H1 (cell line): ENCODE data around the gene WAC.

Experiments used
- ATF3 ChIP-seq: IDR thresholded peaks from 2 replicates; pipeline ENCODE4 v1.6.1; 2011; ENCODE audit warnings: low read depth, mild to moderate bottlenecking, low read length; ENCODE audit not compliant: insufficient read depth
- CHD1 ChIP-seq: IDR thresholded peaks from 2 replicates; pipeline ENCODE4 v1.6.1; 2012; ENCODE audit warnings: low read depth, low read length, improper control_type of control experiment
- CREB1 ChIP-seq: IDR thresholded peaks from 2 replicates; pipeline ENCODE4 v1.6.1; 2012; ENCODE audit warnings: inconsistent platforms
- CTCF ChIP-seq, 3 experiments: IDR thresholded peaks; 1 replicate in 2 of 3; 2 replicates in 1 of 3; pipeline versions ENCODE4 v1.5.1 to v1.6.1; 2011; ENCODE audit warnings: low read length in 3 of 3, mild to moderate bottlenecking in 3 of 3, inconsistent platforms in 2 of 3, low read depth in 1 of 3, moderate library complexity in 1 of 3; ENCODE audit not compliant: insufficient read depth in 1 of 3; ENCODE audit errors: control extremely low read depth in 1 of 3
- EZH2 ChIP-seq: fragments of 200-600 bp; sonication (generic); IDR thresholded peaks from 2 replicates; pipeline ENCODE4 v1.7.1; 2012; ENCODE audit warnings: low read depth, mild to moderate bottlenecking, moderate library complexity, low read length, inconsistent platforms; ENCODE audit not compliant: severe bottlenecking
- HDAC2 ChIP-seq, 2 experiments: fragments of 300-600 bp in 1 of 2; sonication (generic) in 1 of 2; IDR thresholded peaks; 2 replicates each; pipeline ENCODE4 v1.6.1; 2011 to 2012; ENCODE audit warnings: low read depth in 2 of 2, low read length in 2 of 2, mild to moderate bottlenecking in 2 of 2, moderate library complexity in 2 of 2, borderline replicate concordance in 1 of 2, inconsistent platforms in 1 of 2
- NRF1 ChIP-seq: IDR thresholded peaks from 2 replicates; pipeline ENCODE4 v1.6.1; 2011; ENCODE audit warnings: mild to moderate bottlenecking, low read depth, low read length, improper control_type of control experiment
- PHF8 ChIP-seq: fragments of 200-600 bp; sonication (generic); conservative IDR thresholded peaks from 2 replicates; pipeline ENCODE4 v1.7.1; 2012; ENCODE audit warnings: low read depth, mild to moderate bottlenecking, inconsistent platforms, low read length, moderate library complexity
- POLR2AphosphoS5 ChIP-seq: IDR thresholded peaks from 2 replicates; pipeline ENCODE4 v1.6.1; 2011; ENCODE audit warnings: low read depth, low read length
- ZNF274 ChIP-seq: IDR thresholded peaks from 2 replicates; pipeline ENCODE4 v1.7.0; 2012; ENCODE audit warnings: low read length, borderline replicate concordance; ENCODE audit errors: extremely low read depth

- TF ChIP-seq CTCF (IDR thresholded peaks at IDR 0.05; ENCODE audit: control extremely low read depth in 1 of 3, insufficient read depth in 1 of 3, low read depth in 1 of 3, low read length in 3 of 3) (no peak), HDAC2 (IDR thresholded peaks at IDR 0.05; ENCODE audit: borderline replicate concordance in 1 of 2, low read depth in 2 of 2, low read length in 2 of 2) (no peak), CHD1 (no peak), CREB1 (no peak), ZNF274 (no peak), ATF3 (no peak), EZH2 (no peak), NRF1 (no peak), POLR2AphosphoS5 (no peak), PHF8 (no peak)
These were observed 52.2 kb downstream of the WAC start for GRCh38 chr10:28585076-28585475.
